HT1080 (cell line): ENCODE data around the gene YARS2. TPM values are rescaled to one million over a fixed set of nuclear protein-coding genes. Genes with fewer than 3 reads are reported as not detected.

Experiments
- small RNA-seq: library from RNA; depleted of rRNA; stranded (forward); fragments of <200 nt; gene quantifications from one replicate; pipeline ENCODE3, GENCODE V24; 2014
- total RNA-seq: library from RNA; depleted of rRNA; stranded (reverse); fragments of >200 nt; shearing (Covaris generic); gene quantifications from 2 replicates; pipeline ENCODE4 v1.2.3, GENCODE V29; 2014; rRNA removed

YARS2 gene
- total RNA-seq, 1 experiment from 2014 or later = 38.8 TPM

Small RNA genes lying within 50 kb of the gene (small RNA-seq; reads per million reads assigned to genes)
- gene RF00019 = not detected

Other genes starting within 250 kb of the YARS2 start
- 57.5 and 65.8 TPM in 2 replicates for gene DNM1L, start 76.6 kb downstream of the YARS2 start, total RNA-seq
- 3.4 and 4.6 TPM in 2 replicates for gene PKP2, start 140.9 kb upstream of the YARS2 start, total RNA-seq